SK-N-SH treated with all-trans-retinoic acid at 6 μM for 48 hours (cell line): ENCODE measurements around the gene MICU2.

Experiments
- BACH2 ChIP-seq: fragments of 250-450 bp; sonication (Bioruptor Pico); IDR thresholded peaks from 2 replicates; pipeline ENCODE4 v1.9.0; 2021; ENCODE audit warnings: mild to moderate bottlenecking, borderline replicate concordance
- ESRRG ChIP-seq: fragments of 250-450 bp; sonication (Bioruptor Pico); IDR thresholded peaks from 2 replicates; pipeline ENCODE4 v1.6.1; 2021; ENCODE audit warnings: mild to moderate bottlenecking
- PPARA ChIP-seq: fragments of 250-450 bp; sonication (Bioruptor Pico); IDR thresholded peaks from 2 replicates; pipeline ENCODE4 v1.5.0; 2020; ENCODE audit warnings: mild to moderate bottlenecking, borderline replicate concordance
- TOX ChIP-seq: fragments of 250-450 bp; sonication (Bioruptor Pico); IDR thresholded peaks from 2 replicates; pipeline ENCODE4 v1.8.0; 2021; ENCODE audit warnings: mild to moderate bottlenecking, moderate library complexity, borderline replicate concordance
- ZC3H10 ChIP-seq: fragments of 250-450 bp; sonication (Bioruptor Pico); IDR thresholded peaks from 2 replicates; pipeline ENCODE4 v1.5.1; 2021; ENCODE audit warnings: mild to moderate bottlenecking, moderate library complexity
- ZNF8 ChIP-seq: fragments of 450-650 bp; formaldehyde crosslinking; IDR thresholded peaks from 2 replicates; pipeline ENCODE4 v1.5.0; 2020; ENCODE audit warnings: mild to moderate bottlenecking, moderate library complexity
- TF ChIP-seq, protein P1 (sequence below): fragments of 250-450 bp; sonication (Bioruptor Pico); IDR thresholded peaks from 2 replicates; pipeline ENCODE4 v1.8.0; 2020; ENCODE audit warnings: mild to moderate bottlenecking, moderate library complexity, borderline replicate concordance
- TF ChIP-seq, protein P2 (sequence below): fragments of 250-450 bp; sonication (Bioruptor Pico); IDR thresholded peaks from 2 replicates; pipeline ENCODE4 v1.8.0; 2021; ENCODE audit warnings: low read depth, mild to moderate bottlenecking, moderate library complexity, borderline replicate concordance

DNA sequence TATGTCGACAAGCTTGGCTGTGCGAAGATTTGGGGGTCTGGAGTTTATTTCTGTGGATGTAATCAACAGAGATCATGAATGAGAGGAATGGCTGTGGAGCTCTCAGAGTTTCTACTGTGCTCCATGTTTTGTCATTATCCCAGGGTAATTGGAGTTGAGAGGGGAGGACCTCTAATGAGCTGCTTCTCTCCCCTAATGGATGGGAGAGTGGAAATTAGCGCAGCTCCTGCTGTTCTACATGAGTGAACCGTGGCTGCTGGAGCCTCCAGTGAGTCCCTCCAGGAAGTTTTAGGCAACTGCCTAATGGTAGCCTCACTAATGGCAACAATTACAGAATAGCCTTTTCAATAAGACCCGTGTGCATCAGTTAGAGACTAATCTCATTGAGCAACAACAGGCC, 35.6 kb upstream of the MICU2 start:
- TF ChIP-seq, protein P1, sequence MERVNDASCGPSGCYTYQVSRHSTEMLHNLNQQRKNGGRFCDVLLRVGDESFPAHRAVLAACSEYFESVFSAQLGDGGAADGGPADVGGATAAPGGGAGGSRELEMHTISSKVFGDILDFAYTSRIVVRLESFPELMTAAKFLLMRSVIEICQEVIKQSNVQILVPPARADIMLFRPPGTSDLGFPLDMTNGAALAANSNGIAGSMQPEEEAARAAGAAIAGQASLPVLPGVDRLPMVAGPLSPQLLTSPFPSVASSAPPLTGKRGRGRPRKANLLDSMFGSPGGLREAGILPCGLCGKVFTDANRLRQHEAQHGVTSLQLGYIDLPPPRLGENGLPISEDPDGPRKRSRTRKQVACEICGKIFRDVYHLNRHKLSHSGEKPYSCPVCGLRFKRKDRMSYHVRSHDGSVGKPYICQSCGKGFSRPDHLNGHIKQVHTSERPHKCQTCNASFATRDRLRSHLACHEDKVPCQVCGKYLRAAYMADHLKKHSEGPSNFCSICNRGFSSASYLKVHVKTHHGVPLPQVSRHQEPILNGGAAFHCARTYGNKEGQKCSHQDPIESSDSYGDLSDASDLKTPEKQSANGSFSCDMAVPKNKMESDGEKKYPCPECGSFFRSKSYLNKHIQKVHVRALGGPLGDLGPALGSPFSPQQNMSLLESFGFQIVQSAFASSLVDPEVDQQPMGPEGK (CRISPR knock-in tag) = no peak
- TF ChIP-seq BACH2 (CRISPR knock-in tag) = no peak
- TF ChIP-seq, protein P2, sequence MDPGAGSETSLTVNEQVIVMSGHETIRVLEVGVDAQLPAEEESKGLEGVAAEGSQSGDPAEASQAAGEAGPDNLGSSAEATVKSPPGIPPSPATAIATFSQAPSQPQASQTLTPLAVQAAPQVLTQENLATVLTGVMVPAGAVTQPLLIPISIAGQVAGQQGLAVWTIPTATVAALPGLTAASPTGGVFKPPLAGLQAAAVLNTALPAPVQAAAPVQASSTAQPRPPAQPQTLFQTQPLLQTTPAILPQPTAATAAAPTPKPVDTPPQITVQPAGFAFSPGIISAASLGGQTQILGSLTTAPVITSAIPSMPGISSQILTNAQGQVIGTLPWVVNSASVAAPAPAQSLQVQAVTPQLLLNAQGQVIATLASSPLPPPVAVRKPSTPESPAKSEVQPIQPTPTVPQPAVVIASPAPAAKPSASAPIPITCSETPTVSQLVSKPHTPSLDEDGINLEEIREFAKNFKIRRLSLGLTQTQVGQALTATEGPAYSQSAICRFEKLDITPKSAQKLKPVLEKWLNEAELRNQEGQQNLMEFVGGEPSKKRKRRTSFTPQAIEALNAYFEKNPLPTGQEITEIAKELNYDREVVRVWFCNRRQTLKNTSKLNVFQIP (CRISPR knock-in tag) = no peak
- TF ChIP-seq TOX (CRISPR knock-in tag) = no peak
- no peak for TF ChIP-seq ZC3H10 (CRISPR knock-in tag)
- TF ChIP-seq ESRRG (CRISPR knock-in tag) = no peak
- TF ChIP-seq PPARA (CRISPR knock-in tag) = no peak
- no peak for TF ChIP-seq ZNF8 (CRISPR knock-in tag)
